ENCODE results near the gene KCNK10.

KCNK10 gene

GRCh38 chr14:88322504-88323085, 474 bp downstream of the KCNK10 start:
- TF ChIP-seq, protein P1, sequence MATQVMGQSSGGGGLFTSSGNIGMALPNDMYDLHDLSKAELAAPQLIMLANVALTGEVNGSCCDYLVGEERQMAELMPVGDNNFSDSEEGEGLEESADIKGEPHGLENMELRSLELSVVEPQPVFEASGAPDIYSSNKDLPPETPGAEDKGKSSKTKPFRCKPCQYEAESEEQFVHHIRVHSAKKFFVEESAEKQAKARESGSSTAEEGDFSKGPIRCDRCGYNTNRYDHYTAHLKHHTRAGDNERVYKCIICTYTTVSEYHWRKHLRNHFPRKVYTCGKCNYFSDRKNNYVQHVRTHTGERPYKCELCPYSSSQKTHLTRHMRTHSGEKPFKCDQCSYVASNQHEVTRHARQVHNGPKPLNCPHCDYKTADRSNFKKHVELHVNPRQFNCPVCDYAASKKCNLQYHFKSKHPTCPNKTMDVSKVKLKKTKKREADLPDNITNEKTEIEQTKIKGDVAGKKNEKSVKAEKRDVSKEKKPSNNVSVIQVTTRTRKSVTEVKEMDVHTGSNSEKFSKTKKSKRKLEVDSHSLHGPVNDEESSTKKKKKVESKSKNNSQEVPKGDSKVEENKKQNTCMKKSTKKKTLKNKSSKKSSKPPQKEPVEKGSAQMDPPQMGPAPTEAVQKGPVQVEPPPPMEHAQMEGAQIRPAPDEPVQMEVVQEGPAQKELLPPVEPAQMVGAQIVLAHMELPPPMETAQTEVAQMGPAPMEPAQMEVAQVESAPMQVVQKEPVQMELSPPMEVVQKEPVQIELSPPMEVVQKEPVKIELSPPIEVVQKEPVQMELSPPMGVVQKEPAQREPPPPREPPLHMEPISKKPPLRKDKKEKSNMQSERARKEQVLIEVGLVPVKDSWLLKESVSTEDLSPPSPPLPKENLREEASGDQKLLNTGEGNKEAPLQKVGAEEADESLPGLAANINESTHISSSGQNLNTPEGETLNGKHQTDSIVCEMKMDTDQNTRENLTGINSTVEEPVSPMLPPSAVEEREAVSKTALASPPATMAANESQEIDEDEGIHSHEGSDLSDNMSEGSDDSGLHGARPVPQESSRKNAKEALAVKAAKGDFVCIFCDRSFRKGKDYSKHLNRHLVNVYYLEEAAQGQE (IDR thresholded peaks at IDR 0.05; ENCODE audit: insufficient replicate concordance, low read depth), result no peak
- TF ChIP-seq POLR2AphosphoS5 (IDR thresholded peaks at IDR 0.05; ENCODE audit: low read depth), result no peak
- TF ChIP-seq SPI1 (IDR thresholded peaks at IDR 0.05; ENCODE audit: borderline replicate concordance, low read depth), result no peak
- peak overlapping the region; percentile 22 for H3K4me3 ChIP-seq (replicated peaks; ENCODE audit: insufficient read depth, low read length)
- H3K27ac ChIP-seq (replicated peaks), result no peak overlapping the region
- H3K27me3 ChIP-seq (ENCODE audit: insufficient read depth, poor library complexity, severe bottlenecking), result peaks cover 60% of the 10 kb centered on the region
- DNase-seq (ENCODE audit: low read depth in 1 of 2, low spot score in 1 of 2), result no peak

DNA sequence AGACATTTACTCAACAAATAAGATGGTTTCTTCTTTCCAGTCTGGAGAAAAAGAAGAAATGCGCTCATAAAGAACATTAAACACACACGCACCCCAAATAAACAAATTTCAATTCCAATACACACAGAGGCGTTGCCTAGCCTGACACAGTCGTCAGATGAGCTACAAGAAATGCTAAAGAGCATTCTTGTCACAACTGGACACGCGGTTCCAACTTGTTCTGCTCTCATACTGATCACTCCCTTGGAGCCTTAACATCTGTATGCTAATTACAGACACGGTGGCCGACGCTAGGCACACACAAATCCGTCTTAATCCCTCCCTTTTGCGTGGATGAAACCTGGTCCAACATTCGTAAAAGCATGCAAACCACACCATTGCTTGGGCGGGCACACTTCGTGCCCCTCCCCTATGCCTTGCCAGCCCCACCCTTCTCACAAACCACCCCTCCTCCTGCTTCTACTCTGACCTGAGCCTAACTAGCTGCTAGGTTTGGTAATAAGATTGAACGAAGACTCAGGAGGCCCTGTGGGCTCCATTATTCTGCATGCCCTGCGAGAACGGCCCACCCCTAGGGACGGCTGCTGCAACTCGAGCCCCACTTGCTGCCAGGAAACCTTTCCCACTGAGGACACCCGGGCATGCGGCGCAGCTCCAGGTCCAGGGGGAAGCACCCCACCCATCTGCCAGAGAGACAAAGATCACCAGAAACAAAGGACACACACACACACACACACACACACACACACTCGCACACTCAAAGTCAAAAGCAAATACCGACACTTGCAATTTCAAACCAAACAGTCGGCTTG, 1.2 kb downstream of the KCNK10 start:
- TF ChIP-seq, protein P1 (IDR thresholded peaks at IDR 0.05; ENCODE audit: insufficient replicate concordance, low read depth), result no peak
- TF ChIP-seq SPI1 (IDR thresholded peaks at IDR 0.05; ENCODE audit: borderline replicate concordance, low read depth) (no peak), POLR2AphosphoS5 (IDR thresholded peaks at IDR 0.05; ENCODE audit: low read depth) (no peak)
- no peak overlapping the region for H3K27ac ChIP-seq (replicated peaks)
- H3K27me3 ChIP-seq (ENCODE audit: insufficient read depth, poor library complexity, severe bottlenecking), result peaks cover 53% of the 10 kb centered on the region
- no peak for DNase-seq (ENCODE audit: low read depth in 1 of 2, low spot score in 1 of 2)
- H3K4me3 ChIP-seq (replicated peaks; ENCODE audit: insufficient read depth, low read length), result no peak overlapping the region

DNA sequence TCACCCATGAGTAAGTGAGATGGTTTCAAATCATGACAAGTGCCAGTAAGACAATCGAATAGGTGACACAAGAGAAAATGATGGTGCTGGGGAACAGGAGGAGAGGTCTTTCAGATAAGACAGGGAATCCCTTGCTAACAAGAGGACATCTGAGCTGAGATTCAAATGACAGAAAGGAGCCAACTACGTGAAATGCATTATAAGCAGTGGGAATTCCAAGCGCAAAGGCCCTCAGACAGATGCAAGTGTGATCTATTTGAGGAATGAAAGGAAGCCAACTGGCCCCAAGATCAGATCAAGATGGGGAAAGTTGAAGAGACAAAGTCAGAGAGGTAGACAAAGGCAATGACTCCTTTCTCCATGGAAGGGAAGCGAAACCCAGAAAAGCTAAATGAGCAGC, 4.7 kb downstream of the KCNK10 start:
- Histone ChIP-seq H3K27ac (replicated peaks) (no peak overlapping the region), H3K27me3 (ENCODE audit: insufficient read depth, poor library complexity, severe bottlenecking) (peaks cover 25% of the 10 kb centered on the region), H3K4me3 (replicated peaks; ENCODE audit: insufficient read depth, low read length) (no peak overlapping the region)
- TF ChIP-seq POLR2AphosphoS5 (IDR thresholded peaks at IDR 0.05; ENCODE audit: low read depth) (no peak), GABPA (IDR thresholded peaks at IDR 0.05; ENCODE audit: low read depth) (no peak), CTCF (IDR thresholded peaks at IDR 0.05; ENCODE audit: insufficient read depth, low read length) (no peak), SPI1 (IDR thresholded peaks at IDR 0.05; ENCODE audit: borderline replicate concordance, low read depth) (no peak)
- TF ChIP-seq, protein P1 (IDR thresholded peaks at IDR 0.05; ENCODE audit: insufficient replicate concordance, low read depth), result no peak
- no peak for DNase-seq (ENCODE audit: low read depth in 1 of 2, low spot score in 1 of 2)

DNA sequence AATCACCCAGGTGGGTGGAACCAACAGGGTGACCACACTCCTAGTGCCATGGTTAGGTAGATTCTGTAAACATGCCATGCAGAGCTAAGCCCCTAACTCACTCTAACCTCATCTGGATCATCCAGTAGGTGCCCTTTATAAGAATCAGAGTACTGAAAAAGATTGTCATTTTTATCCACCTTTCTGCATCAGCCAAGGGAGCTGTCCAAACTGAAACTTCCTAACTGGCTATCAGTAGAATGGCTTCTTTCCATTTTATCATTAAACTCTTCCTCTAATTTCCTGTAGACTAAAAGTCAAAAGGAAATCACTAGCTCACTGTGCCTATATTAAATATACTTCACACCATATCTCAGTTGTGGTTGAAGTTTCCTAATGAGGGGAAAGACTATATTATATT, 6.5 kb downstream of the KCNK10 start:
- no peak overlapping the region for H3K4me3 ChIP-seq (replicated peaks; ENCODE audit: insufficient read depth, low read length)
- H3K27ac ChIP-seq (replicated peaks), result no peak overlapping the region
- TF ChIP-seq, protein P1 (IDR thresholded peaks at IDR 0.05; ENCODE audit: insufficient replicate concordance, low read depth), result peak; percentile 73
- TF ChIP-seq CTCF (IDR thresholded peaks at IDR 0.05; ENCODE audit: insufficient read depth, low read length), result no peak
- DNase-seq (ENCODE audit: low read depth in 1 of 2, low spot score in 1 of 2), result no peak
- H3K27me3 ChIP-seq (ENCODE audit: insufficient read depth, poor library complexity, severe bottlenecking), result peaks cover 10% of the 10 kb centered on the region

All from HL-60 (cell line).